Uterus (tissue), 4 donors: ENCODE results near the gene MAGI2. TPM values are rescaled to one million over a fixed set of nuclear protein-coding genes. Genes with fewer than 3 reads are reported as not detected.

Experiments
- DNase-seq, 2 donors: peaks; one replicate each; pipeline ENCODE4 v3.0.0-alpha.2; 2019 to 2020
- H3K27ac ChIP-seq, 2 donors: fragments of 200-600 bp; sonication (generic); 1 replicate in 1 of 2; 2 replicates in 1 of 2; pipeline ENCODE4 v1.5.1; 2016 to 2018
- H3K27me3 ChIP-seq, 2 donors: fragments of 200-600 bp; sonication (generic); one replicate each; pipeline ENCODE4 v1.5.1; 2018 to 2019; ENCODE audit warnings: control low read depth in 1 of 2
- H3K36me3 ChIP-seq, 2 donors: fragments of 200-600 bp; sonication (generic); one replicate each; pipeline ENCODE4 v1.5.1; 2019; ENCODE audit warnings: control low read depth in 1 of 2
- H3K4me1 ChIP-seq, 2 donors: fragments of 200-600 bp; sonication (generic); one replicate each; pipeline ENCODE4 v1.5.1; 2018 to 2019; ENCODE audit warnings: control low read depth in 1 of 2
- H3K4me3 ChIP-seq, 2 donors: fragments of 200-600 bp; sonication (generic); 1 replicate in 1 of 2; 2 replicates in 1 of 2; pipeline ENCODE4 v1.5.1; 2018 to 2019; ENCODE audit warnings: mild to moderate bottlenecking in 1 of 2
- H3K9me3 ChIP-seq, 2 donors: fragments of 200-600 bp; sonication (generic); one replicate each; pipeline ENCODE4 v1.5.1; 2019; ENCODE audit warnings: control low read depth in 1 of 2
- CTCF ChIP-seq, 4 experiments: fragments of 200-600 bp in 2 of 4; fragments of 450-650 bp in 2 of 4; sonication (generic) in 2 of 4; IDR thresholded peaks; one replicate each; pipeline ENCODE4 v1.5.1; 2016 to 2019; ENCODE audit warnings: antibody characterized with exemption in 4 of 4, mild to moderate bottlenecking in 2 of 4, moderate library complexity in 1 of 4
- POLR2A ChIP-seq, 2 donors: fragments of 450-650 bp; IDR thresholded peaks; one replicate each; pipeline ENCODE4 v1.6.1; 2016; ENCODE audit warnings: antibody characterized with exemption in 2 of 2, mild to moderate bottlenecking in 1 of 2, moderate library complexity in 1 of 2
- intact Hi-C: fragments of 100-400 bp; cut with DNase I; formaldehyde crosslinking; loops from one replicate; pipeline ENCODE4 v1.15.1; 2023; ENCODE audit warnings: low total_unique reads
- total RNA-seq, 4 donors: library from RNA; depleted of rRNA in 3 of 4; stranded (reverse); fragments of >200 nt in 3 of 4; gene quantifications; one replicate each; pipeline versions ENCODE4 v1.1.0 to v1.2.4, GENCODE V29; 2014 to 2023
- donor health status: DM: yes; HTN: yes; CAD: no.

The MAGI2 gene
- total RNA-seq, 4 donors from 2014 or later: 5.3 to 23.2 (median 13.8) TPM

- intact Hi-C loops: no loop called here
These were observed 1016.3 kb downstream of the MAGI2 start for GRCh38 chr7:78437118-78437517.

DNA sequence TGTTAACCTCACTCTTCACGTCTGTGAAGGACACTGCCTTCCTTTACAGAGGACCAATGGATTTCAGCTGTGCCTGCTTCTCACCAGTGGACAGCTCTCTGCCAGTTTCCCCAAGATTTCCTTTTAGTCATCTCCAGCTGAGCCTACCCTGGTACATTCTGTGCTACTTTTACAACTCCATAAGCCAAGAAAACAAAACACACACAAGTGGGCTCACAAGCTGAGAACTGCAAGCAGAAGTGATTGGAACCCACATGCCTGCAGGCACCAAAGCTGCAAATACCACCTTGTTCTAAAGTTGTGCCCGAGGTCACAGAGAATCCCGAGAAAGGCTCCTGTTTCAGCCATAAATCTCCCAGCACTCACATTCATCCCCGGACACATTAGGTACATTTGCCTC is 1018.1 kb downstream of the MAGI2 start:
- intact Hi-C loops: no loop called here
- no peaks in the 10 kb centered on the region for H3K9me3 ChIP-seq
- H3K36me3 ChIP-seq: no peaks in the 10 kb centered on the region
- H3K27ac ChIP-seq: no peak overlapping the region
- H3K4me1 ChIP-seq: no peaks in the 10 kb centered on the region
- no peaks in the 10 kb centered on the region for H3K27me3 ChIP-seq
- no peak overlapping the region for H3K4me3 ChIP-seq
- TF ChIP-seq CTCF (IDR thresholded peaks at IDR 0.05): no peak
- no peak for TF ChIP-seq POLR2A (IDR thresholded peaks at IDR 0.05)
- DNase-seq: no peak

More at GRCh38 chr7:78437118-78437517, 1016.3 kb downstream of the MAGI2 start:
- Histone ChIP-seq H3K4me3 (no peak overlapping the region), H3K27me3 (no peaks in the 10 kb centered on the region), H3K4me1 (no peaks in the 10 kb centered on the region), H3K36me3 (no peaks in the 10 kb centered on the region), H3K9me3 (no peaks in the 10 kb centered on the region), H3K27ac (no peak overlapping the region)
- no peak for DNase-seq
- TF ChIP-seq POLR2A (IDR thresholded peaks at IDR 0.05) (no peak), CTCF (IDR thresholded peaks at IDR 0.05) (no peak)

- Histone ChIP-seq H3K36me3 (no peaks in the 10 kb centered on the region), H3K4me3 (no peak overlapping the region), H3K9me3 (no peaks in the 10 kb centered on the region), H3K4me1 (no peaks in the 10 kb centered on the region), H3K27ac (no peak overlapping the region), H3K27me3 (no peaks in the 10 kb centered on the region)
- intact Hi-C loops: no loop called here
- no peak for DNase-seq
- TF ChIP-seq CTCF (IDR thresholded peaks at IDR 0.05): no peak
- TF ChIP-seq POLR2A (IDR thresholded peaks at IDR 0.05): no peak
These were observed 1019.2 kb downstream of the MAGI2 start for GRCh38 chr7:78434281-78434680.

DNA sequence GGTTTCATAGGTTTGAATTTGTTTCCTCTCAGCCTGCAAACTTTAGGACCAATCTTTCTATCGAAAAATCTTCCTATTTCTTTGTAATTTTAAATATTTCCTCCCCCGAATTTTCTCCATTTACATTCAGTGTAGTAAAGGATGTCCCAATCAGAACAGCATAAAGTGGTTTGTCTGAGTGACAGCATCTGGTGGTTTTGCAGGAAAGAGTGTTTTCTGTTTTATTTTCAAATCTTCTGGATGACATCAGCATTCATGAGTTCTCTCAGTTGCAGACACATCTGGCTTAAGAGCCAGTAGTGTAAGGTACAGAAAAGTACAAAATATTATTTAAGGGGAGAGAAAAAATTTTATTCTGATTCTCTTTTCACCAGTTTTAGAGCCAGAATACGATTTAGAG is 1020.0 kb downstream of the MAGI2 start:
- no peaks in the 10 kb centered on the region for H3K9me3 ChIP-seq
- H3K4me3 ChIP-seq: no peak overlapping the region
- H3K27me3 ChIP-seq: no peaks in the 10 kb centered on the region
- H3K27ac ChIP-seq: no peak overlapping the region
- H3K36me3 ChIP-seq: no peaks in the 10 kb centered on the region
- TF ChIP-seq POLR2A (IDR thresholded peaks at IDR 0.05): no peak
- no peak for TF ChIP-seq CTCF (IDR thresholded peaks at IDR 0.05)
- intact Hi-C loops: no loop called here
- DNase-seq: no peak
- no peaks in the 10 kb centered on the region for H3K4me1 ChIP-seq

DNA sequence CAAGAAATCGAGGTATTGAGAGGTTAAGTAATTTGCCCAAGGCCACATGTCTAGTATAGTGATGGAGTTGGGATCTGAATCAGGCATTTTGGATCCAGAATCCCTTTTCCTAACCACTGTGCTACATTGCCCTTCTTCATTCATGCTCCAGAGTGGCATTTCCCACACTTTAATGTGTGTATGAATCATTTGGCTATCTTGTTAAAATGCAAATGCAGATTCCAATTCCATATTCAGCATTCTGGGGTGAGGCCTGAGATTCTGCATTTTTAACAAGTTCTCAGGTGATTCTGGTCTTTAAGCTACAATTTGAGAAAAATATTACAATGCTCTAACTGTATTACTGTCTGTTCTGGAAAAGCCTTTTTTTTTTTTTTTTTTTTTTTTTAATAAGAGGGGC is 1023.6 kb downstream of the MAGI2 start:
- Histone ChIP-seq H3K9me3 (no peaks in the 10 kb centered on the region), H3K4me3 (no peak overlapping the region), H3K27me3 (no peaks in the 10 kb centered on the region), H3K27ac (no peak overlapping the region), H3K36me3 (no peaks in the 10 kb centered on the region), H3K4me1 (no peaks in the 10 kb centered on the region)
- no peak for DNase-seq
- TF ChIP-seq POLR2A (IDR thresholded peaks at IDR 0.05) (no peak), CTCF (IDR thresholded peaks at IDR 0.05) (no peak)
- intact Hi-C loops: no loop called here
